ENCODE data around the gene OR4D6.
"Not testable (repeated sequence)": the region's sequence is repeated elsewhere in the genome, so short reads cannot be mapped to it uniquely, and the experiment has no call there.

The OR4D6 gene

GRCh38 chr11:59436169-59436568, 20.6 kb upstream of the OR4D6 start, which contains the start of gene OR5A1:
Gene OR5A1, plus strand, starts transcription at chr11:59436469. Its CDS starts 6,700 bp downstream, at chr11:59443169.
- H3K4me3 ChIP-seq (replicated peaks; ENCODE audit: low read depth, low read length): no peak within 1 kb of the TSS
- no peak for TF ChIP-seq CTCF (IDR thresholded peaks at IDR 0.05; ENCODE audit: insufficient read depth, low read length, poor library complexity, severe bottlenecking)
- no peaks in the 10 kb centered on the region for H3K36me3 ChIP-seq (ENCODE audit: control insufficient read depth, insufficient read depth, low read length)
- H3K27me3 ChIP-seq (replicated peaks; ENCODE audit: control insufficient read depth, insufficient read depth, low read length): no peaks in the 10 kb centered on the region
- DNase-seq (ENCODE audit: extremely low read depth, insufficient read length): no peak

- DNase-seq (ENCODE audit: extremely low read depth, insufficient read length): no peak
- TF ChIP-seq CTCF (IDR thresholded peaks at IDR 0.05; ENCODE audit: insufficient read depth, low read length, poor library complexity, severe bottlenecking): no peak
- Histone ChIP-seq H3K4me3 (replicated peaks; ENCODE audit: low read depth, low read length) (no peak overlapping the region), H3K36me3 (ENCODE audit: control insufficient read depth, insufficient read depth, low read length) (no peaks in the 10 kb centered on the region), H3K27me3 (replicated peaks; ENCODE audit: control insufficient read depth, insufficient read depth, low read length) (no peaks in the 10 kb centered on the region)
Measured at GRCh38 chr11:59437770-59438169, 19.0 kb upstream of the OR4D6 start.

- H3K4me3 ChIP-seq (replicated peaks; ENCODE audit: low read depth, low read length); H3K27me3 ChIP-seq (replicated peaks; ENCODE audit: control insufficient read depth, insufficient read depth, low read length); H3K36me3 ChIP-seq (ENCODE audit: control insufficient read depth, insufficient read depth, low read length); DNase-seq (ENCODE audit: extremely low read depth, insufficient read length): not testable (repeated sequence)
Measured at GRCh38 chr11:59445624-59446023, 11.1 kb upstream of the OR4D6 start.

- Histone ChIP-seq H3K27me3 (replicated peaks; ENCODE audit: control insufficient read depth, insufficient read depth, low read length) (no peaks in the 10 kb centered on the region; the same call in 1 of the 2 replicates), H3K4me3 (replicated peaks; ENCODE audit: low read depth, low read length) (no peak overlapping the region), H3K36me3 (ENCODE audit: control insufficient read depth, insufficient read depth, low read length) (no peaks in the 10 kb centered on the region)
- DNase-seq (ENCODE audit: extremely low read depth, insufficient read length): no peak
- no peak for TF ChIP-seq CTCF (IDR thresholded peaks at IDR 0.05; ENCODE audit: insufficient read depth, low read length, poor library complexity, severe bottlenecking)
Measured at GRCh38 chr11:59448484-59448883, 8.3 kb upstream of the OR4D6 start.

- no peaks in the 10 kb centered on the region; the same call in 1 of the 2 replicates for H3K27me3 ChIP-seq (replicated peaks; ENCODE audit: control insufficient read depth, insufficient read depth, low read length)
- no peak for DNase-seq (ENCODE audit: extremely low read depth, insufficient read length)
Measured at GRCh38 chr11:59459916-59460315, 3.2 kb downstream of the OR4D6 start.

GRCh38 chr11:59463190-59463641, 6.5 kb downstream of the OR4D6 start:
- no peak for DNase-seq (ENCODE audit: extremely low read depth, insufficient read length)
- no peak for TF ChIP-seq CTCF (IDR thresholded peaks at IDR 0.05; ENCODE audit: insufficient read depth, low read length, poor library complexity, severe bottlenecking)
- Histone ChIP-seq H3K4me3 (replicated peaks; ENCODE audit: low read depth, low read length) (no peak overlapping the region), H3K36me3 (ENCODE audit: control insufficient read depth, insufficient read depth, low read length) (no peaks in the 10 kb centered on the region), H3K27me3 (replicated peaks; ENCODE audit: control insufficient read depth, insufficient read depth, low read length) (no peaks in the 10 kb centered on the region)

More at GRCh38 chr11:59459916-59460315, 3.2 kb downstream of the OR4D6 start:
- no peak for TF ChIP-seq CTCF (IDR thresholded peaks at IDR 0.05; ENCODE audit: insufficient read depth, low read length, poor library complexity, severe bottlenecking)
- H3K36me3 ChIP-seq (ENCODE audit: control insufficient read depth, insufficient read depth, low read length): no peaks in the 10 kb centered on the region
- no peak overlapping the region for H3K4me3 ChIP-seq (replicated peaks; ENCODE audit: low read depth, low read length)
